ENCODE measurements around the gene CRCP. TPM values are rescaled to one million over a fixed set of nuclear protein-coding genes. Genes with fewer than 3 reads are reported as not detected.

The CRCP gene
- total and polyA plus RNA-seq, 2 of the 13 experiments (the other 11 are each of a cell fraction or from before 2014, with no cell fraction given): 22.7 to 31.0 TPM

- TF ChIP-seq ZNF776 (CRISPR knock-in tag; IDR thresholded peaks at IDR 0.05): no peak
- no peak for TF ChIP-seq RFXAP (CRISPR knock-in tag; IDR thresholded peaks at IDR 0.05; ENCODE audit: borderline replicate concordance)
- TF ChIP-seq HDAC1 (CRISPR knock-in tag; IDR thresholded peaks at IDR 0.05): peak; percentile 77
- TF ChIP-seq SMYD3 (CRISPR knock-in tag; IDR thresholded peaks at IDR 0.05): no peak
- TF ChIP-seq SSRP1 (CRISPR knock-in tag; IDR thresholded peaks at IDR 0.05): 0 out of 2 replicates have a peak, but pooled peaks have one; percentile 19
- TF ChIP-seq EEA1 (CRISPR knock-in tag; IDR thresholded peaks at IDR 0.05; ENCODE audit: borderline replicate concordance): no peak
- TF ChIP-seq CC2D1A (CRISPR knock-in tag; IDR thresholded peaks at IDR 0.05): no peak
- TF ChIP-seq EP300 (IDR thresholded peaks at IDR 0.05; ENCODE audit: low read depth in 2 of 2, low read length in 2 of 2): peak in 1 of 2 experiments; percentile 49; a peak in 2 of 4 replicates
- TF ChIP-seq EP300 (CRISPR knock-in tag; IDR thresholded peaks at IDR 0.05; ENCODE audit: borderline replicate concordance): no peak
- TF ChIP-seq KMT2A (CRISPR knock-in tag; IDR thresholded peaks at IDR 0.05): 0 out of 2 replicates have a peak, but pooled peaks have one; percentile 23
- TF ChIP-seq, protein P1, sequence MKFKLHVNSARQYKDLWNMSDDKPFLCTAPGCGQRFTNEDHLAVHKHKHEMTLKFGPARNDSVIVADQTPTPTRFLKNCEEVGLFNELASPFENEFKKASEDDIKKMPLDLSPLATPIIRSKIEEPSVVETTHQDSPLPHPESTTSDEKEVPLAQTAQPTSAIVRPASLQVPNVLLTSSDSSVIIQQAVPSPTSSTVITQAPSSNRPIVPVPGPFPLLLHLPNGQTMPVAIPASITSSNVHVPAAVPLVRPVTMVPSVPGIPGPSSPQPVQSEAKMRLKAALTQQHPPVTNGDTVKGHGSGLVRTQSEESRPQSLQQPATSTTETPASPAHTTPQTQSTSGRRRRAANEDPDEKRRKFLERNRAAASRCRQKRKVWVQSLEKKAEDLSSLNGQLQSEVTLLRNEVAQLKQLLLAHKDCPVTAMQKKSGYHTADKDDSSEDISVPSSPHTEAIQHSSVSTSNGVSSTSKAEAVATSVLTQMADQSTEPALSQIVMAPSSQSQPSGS (CRISPR knock-in tag; IDR thresholded peaks at IDR 0.05): peak; percentile 36; the same call in 1 of the 2 replicates
- TF ChIP-seq MXI1 (IDR thresholded peaks at IDR 0.05; ENCODE audit: borderline replicate concordance, low read depth, low read length): peak; percentile 42; the same call in 1 of the 3 replicates
- TF ChIP-seq NR2F1 (CRISPR knock-in tag; IDR thresholded peaks at IDR 0.05): peak; percentile 55 to 56; a peak in 2 of 4 replicates
- no peak for TF ChIP-seq GMEB2 (CRISPR knock-in tag; IDR thresholded peaks at IDR 0.05; ENCODE audit: low read depth)
- TF ChIP-seq THAP11 (CRISPR knock-in tag; IDR thresholded peaks at IDR 0.05): peak; percentile 40; the same call in 1 of the 2 replicates
- 0 out of 4 replicates have a peak, but pooled peaks of 1 of the 2 experiments have one; percentile 41 for TF ChIP-seq ATF4 (CRISPR knock-in tag; IDR thresholded peaks at IDR 0.05)
- TF ChIP-seq PHF21A (CRISPR knock-in tag; IDR thresholded peaks at IDR 0.05): peak; percentile 77
- peak; percentile 66; the same call in 1 of the 2 replicates for TF ChIP-seq FOXK1 (CRISPR knock-in tag; IDR thresholded peaks at IDR 0.05; ENCODE audit: borderline replicate concordance, low read depth)
- TF ChIP-seq HNRNPH1 (optimal IDR thresholded peaks at IDR 0.05; ENCODE audit: low read depth, low read length): no peak
- peak; percentile 67; the same call in 1 of the 2 replicates for TF ChIP-seq FOXO1 (CRISPR knock-in tag; IDR thresholded peaks at IDR 0.05)
- no peak for TF ChIP-seq TSC22D2 (CRISPR knock-in tag; IDR thresholded peaks at IDR 0.05; ENCODE audit: borderline replicate concordance)
- TF ChIP-seq ZNF296 (CRISPR knock-in tag; conservative IDR thresholded peaks at IDR 0.05): no peak
- TF ChIP-seq ZBTB2 (CRISPR knock-in tag; IDR thresholded peaks at IDR 0.05; ENCODE audit: low read depth): 0 out of 2 replicates have a peak, but pooled peaks have one; percentile 23
- no peak for TF ChIP-seq MYNN (CRISPR knock-in tag; IDR thresholded peaks at IDR 0.05; ENCODE audit: low read depth)
- TF ChIP-seq ZFP82 (CRISPR knock-in tag; IDR thresholded peaks at IDR 0.05; ENCODE audit: borderline replicate concordance): 0 out of 2 replicates have a peak, but pooled peaks have one; percentile 15
- TF ChIP-seq SMC3 (IDR thresholded peaks at IDR 0.05; ENCODE audit: low read length): peak; percentile 23; the same call in 1 of the 2 replicates
- peak; percentile 34; the same call in 1 of the 2 replicates for TF ChIP-seq FOXJ3 (CRISPR knock-in tag; IDR thresholded peaks at IDR 0.05; ENCODE audit: borderline replicate concordance)
Measured at GRCh38 chr7:66142334-66142733, 27.7 kb downstream of the CRCP start (continued).

Measured in HepG2 (cell line).